ENCODE results near the gene S100PBP.

GRCh38 chr1:32817159-32817814, at the start of gene S100PBP, which contains the start of gene YARS1:
- peak; percentile 54 to 72; a peak in 3 of 4 replicates for TF ChIP-seq EP300 (IDR thresholded peaks at IDR 0.05; ENCODE audit: low read depth in 2 of 2, low read length in 2 of 2)
- peak; percentile 88 for TF ChIP-seq EP300 (CRISPR knock-in tag; IDR thresholded peaks at IDR 0.05; ENCODE audit: borderline replicate concordance)
- TF ChIP-seq TP53 (CRISPR knock-in tag; conservative IDR thresholded peaks at IDR 0.05): peak; percentile 79
- TF ChIP-seq, protein P1, sequence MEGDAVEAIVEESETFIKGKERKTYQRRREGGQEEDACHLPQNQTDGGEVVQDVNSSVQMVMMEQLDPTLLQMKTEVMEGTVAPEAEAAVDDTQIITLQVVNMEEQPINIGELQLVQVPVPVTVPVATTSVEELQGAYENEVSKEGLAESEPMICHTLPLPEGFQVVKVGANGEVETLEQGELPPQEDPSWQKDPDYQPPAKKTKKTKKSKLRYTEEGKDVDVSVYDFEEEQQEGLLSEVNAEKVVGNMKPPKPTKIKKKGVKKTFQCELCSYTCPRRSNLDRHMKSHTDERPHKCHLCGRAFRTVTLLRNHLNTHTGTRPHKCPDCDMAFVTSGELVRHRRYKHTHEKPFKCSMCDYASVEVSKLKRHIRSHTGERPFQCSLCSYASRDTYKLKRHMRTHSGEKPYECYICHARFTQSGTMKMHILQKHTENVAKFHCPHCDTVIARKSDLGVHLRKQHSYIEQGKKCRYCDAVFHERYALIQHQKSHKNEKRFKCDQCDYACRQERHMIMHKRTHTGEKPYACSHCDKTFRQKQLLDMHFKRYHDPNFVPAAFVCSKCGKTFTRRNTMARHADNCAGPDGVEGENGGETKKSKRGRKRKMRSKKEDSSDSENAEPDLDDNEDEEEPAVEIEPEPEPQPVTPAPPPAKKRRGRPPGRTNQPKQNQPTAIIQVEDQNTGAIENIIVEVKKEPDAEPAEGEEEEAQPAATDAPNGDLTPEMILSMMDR (CRISPR knock-in tag; IDR thresholded peaks at IDR 0.05): no peak
- TF ChIP-seq, protein P2, sequence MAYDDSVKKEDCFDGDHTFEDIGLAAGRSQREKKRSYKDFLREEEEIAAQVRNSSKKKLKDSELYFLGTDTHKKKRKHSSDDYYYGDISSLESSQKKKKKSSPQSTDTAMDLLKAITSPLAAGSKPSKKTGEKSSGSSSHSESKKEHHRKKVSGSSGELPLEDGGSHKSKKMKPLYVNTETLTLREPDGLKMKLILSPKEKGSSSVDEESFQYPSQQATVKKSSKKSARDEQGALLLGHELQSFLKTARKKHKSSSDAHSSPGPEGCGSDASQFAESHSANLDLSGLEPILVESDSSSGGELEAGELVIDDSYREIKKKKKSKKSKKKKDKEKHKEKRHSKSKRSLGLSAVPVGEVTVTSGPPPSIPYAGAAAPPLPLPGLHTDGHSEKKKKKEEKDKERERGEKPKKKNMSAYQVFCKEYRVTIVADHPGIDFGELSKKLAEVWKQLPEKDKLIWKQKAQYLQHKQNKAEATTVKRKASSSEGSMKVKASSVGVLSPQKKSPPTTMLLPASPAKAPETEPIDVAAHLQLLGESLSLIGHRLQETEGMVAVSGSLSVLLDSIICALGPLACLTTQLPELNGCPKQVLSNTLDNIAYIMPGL (CRISPR knock-in tag; IDR thresholded peaks at IDR 0.05; ENCODE audit: borderline replicate concordance in 1 of 2, low read depth in 1 of 2): peak; percentile 89 to 91
- peak; percentile 100 for TF ChIP-seq XRCC5 (optimal IDR thresholded peaks at IDR 0.05; ENCODE audit: low read length)
- 0 out of 2 replicates have a peak, but pooled peaks have one; percentile 45 for TF ChIP-seq ZNF253 (CRISPR knock-in tag; IDR thresholded peaks at IDR 0.05; ENCODE audit: borderline replicate concordance)
- peak; percentile 70 for TF ChIP-seq POLR2AphosphoS5 (IDR thresholded peaks at IDR 0.05; ENCODE audit: low read depth, low read length)
